Astrocyte (in vitro differentiated cells and primary cell): ENCODE measurements around the gene EIF4E.

Experiments
- CTCF ChIP-seq: IDR thresholded peaks from 2 replicates; pipeline ENCODE4 v1.5.1; 2011; ENCODE audit warnings: low read depth, mild to moderate bottlenecking, inconsistent platforms, low read length, moderate library complexity; ENCODE audit not compliant: insufficient read depth
- EZH2 ChIP-seq: IDR thresholded peaks from 2 replicates; pipeline ENCODE4 v1.6.1; 2012; ENCODE audit warnings: mild to moderate bottlenecking, low read length, inconsistent platforms; ENCODE audit not compliant: insufficient read depth

GRCh38 chr4:98945297-98945850, 16.4 kb upstream of the EIF4E start:
- TF ChIP-seq CTCF (no peak), EZH2 (no peak)
